Smooth muscle cell (in vitro differentiated cells): Measurements from ENCODE around the gene EGFR. TPM values are rescaled to one million over a fixed set of nuclear protein-coding genes. Genes with fewer than 3 reads are reported as not detected.

Experiments
- DNase-seq: peaks from one replicate; lab custom pipeline; 2025; ENCODE audit not compliant: unreplicated experiment; lab: John Stamatoyannopoulos, UW
- H2AFZ ChIP-seq: fragments of 200-600 bp; sonication (generic); 2 replicates; pipeline ENCODE4 v1.6.0; 2016; ENCODE audit warnings: antibody characterized with exemption, low read depth, mild to moderate bottlenecking
- H3F3A ChIP-seq: fragments of 200-600 bp; sonication (generic); 2 replicates; pipeline ENCODE4 v1.6.0; 2017; ENCODE audit warnings: antibody characterized with exemption, low read depth
- H3K27ac ChIP-seq: fragments of 200-600 bp; sonication (generic); 2 replicates; pipeline ENCODE4 v1.5.1; 2016; ENCODE audit warnings: low read depth, mild to moderate bottlenecking
- H3K27me3 ChIP-seq: fragments of 200-600 bp; sonication (generic); 2 replicates; pipeline ENCODE4 v1.6.1; 2016; ENCODE audit warnings: low read depth, mild to moderate bottlenecking
- H3K36me3 ChIP-seq: fragments of 200-600 bp; sonication (generic); 2 replicates; pipeline ENCODE4 v1.5.1; 2016; ENCODE audit warnings: low read depth
- H3K4me1 ChIP-seq: fragments of 200-600 bp; sonication (generic); 2 replicates; pipeline ENCODE4 v1.5.1; 2016; ENCODE audit warnings: low read depth
- H3K4me2 ChIP-seq: fragments of 200-600 bp; sonication (generic); 2 replicates; pipeline ENCODE4 v1.6.0; 2016; ENCODE audit warnings: mild to moderate bottlenecking
- H3K4me3 ChIP-seq: fragments of 200-600 bp; sonication (generic); 2 replicates; pipeline ENCODE4 v1.5.1; 2016; ENCODE audit warnings: mild to moderate bottlenecking
- H3K79me2 ChIP-seq: fragments of 200-600 bp; sonication (generic); 2 replicates; pipeline ENCODE4 v1.6.0; 2016; ENCODE audit warnings: low read depth, mild to moderate bottlenecking
- H3K9ac ChIP-seq: fragments of 200-600 bp; sonication (generic); 2 replicates; pipeline ENCODE4 v1.6.0; 2016; ENCODE audit warnings: low read depth
- H3K9me3 ChIP-seq: fragments of 200-600 bp; sonication (generic); replicated peaks from 2 replicates; pipeline ENCODE4 v1.5.1; 2016; ENCODE audit warnings: low read depth
- H4K20me1 ChIP-seq: fragments of 200-600 bp; sonication (generic); 2 replicates; pipeline ENCODE4 v1.6.0; 2016; ENCODE audit warnings: low read depth
- WGBS: methylation state at CpG from one replicate; pipeline ENCODE4 v1.1.7; 2016; ENCODE audit warnings: low lambda C conversion rate; 5-methylcytosine and 5-hydroxymethylcytosine counted together
- polyA plus RNA-seq: library from polyadenylated mRNA; unstranded; fragments of >200 nt; fragmentation: Nextera tagmentation; extraction: Ambion mirVana; gene quantifications from 2 replicates; pipeline ENCODE4 v1.2.1, GENCODE V29; 2016
- total RNA-seq: library from RNA; depleted of rRNA; stranded (reverse); fragments of >200 nt; gene quantifications from 2 replicates; pipeline ENCODE4 v1.2.3, GENCODE V29; 2014
- TF ChIP-seq, protein P1 (sequence below): fragments of 200-600 bp; sonication (generic); IDR thresholded peaks from 2 replicates; pipeline ENCODE4 v1.5.1; 2017; ENCODE audit warnings: borderline replicate concordance, mild to moderate bottlenecking, antibody characterized with exemption; ENCODE audit not compliant: insufficient read depth, poor library complexity, severe bottlenecking

EGFR gene
- total and polyA plus RNA-seq, 2 experiments from 2014 or later = 9.0 to 31.1 TPM

DNA sequence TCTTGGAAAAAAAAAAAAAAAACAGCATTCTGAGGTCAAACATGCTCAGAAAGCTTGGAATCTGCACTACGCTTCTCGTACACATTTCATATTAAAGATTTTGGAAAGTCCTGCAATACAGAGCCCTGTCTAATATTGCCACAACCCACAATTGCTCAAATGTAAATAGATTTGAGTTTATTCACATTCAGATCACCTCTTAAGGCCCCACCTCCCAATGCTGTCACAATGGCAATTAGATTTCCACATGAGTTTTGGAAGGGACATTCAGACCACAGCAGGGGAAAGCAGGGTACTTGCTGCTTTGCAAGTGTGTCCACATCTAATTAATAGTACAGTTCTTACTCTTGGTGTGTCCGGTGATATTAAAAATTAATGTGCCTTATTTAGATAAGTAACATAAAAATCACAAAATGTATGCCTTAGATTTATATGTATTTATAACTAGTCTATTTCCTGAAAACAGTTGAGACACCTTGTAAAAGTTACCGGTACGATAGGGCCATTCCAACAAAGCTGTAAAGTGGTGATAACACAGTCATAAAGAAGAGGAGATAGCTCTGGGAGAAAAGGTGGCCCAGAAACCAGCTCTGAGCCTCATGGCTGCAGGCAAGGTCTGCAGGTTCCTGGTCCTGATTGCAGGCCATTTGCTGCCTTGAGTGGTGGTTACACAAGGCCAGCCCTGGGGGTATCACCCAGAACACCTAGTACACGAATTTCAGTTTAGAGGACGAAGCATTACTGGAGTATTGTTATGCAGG lies 27.9 kb downstream of the EGFR start:
- Histone ChIP-seq H3K79me2 (peaks cover 50% of the 10 kb centered on the region), H3K9ac (no peak overlapping the region), H3K27me3 (no peaks in the 10 kb centered on the region), H3K36me3 (no peaks in the 10 kb centered on the region), H2AFZ (no peak overlapping the region), H4K20me1 (no peaks in the 10 kb centered on the region), H3K4me3 (no peak overlapping the region), H3F3A (no peaks in the 10 kb centered on the region), H3K27ac (no peak overlapping the region), H3K4me2 (no peak overlapping the region), H3K9me3 (no peaks in the 10 kb centered on the region), H3K4me1 (no peaks in the 10 kb centered on the region)
- TF ChIP-seq, protein P1, sequence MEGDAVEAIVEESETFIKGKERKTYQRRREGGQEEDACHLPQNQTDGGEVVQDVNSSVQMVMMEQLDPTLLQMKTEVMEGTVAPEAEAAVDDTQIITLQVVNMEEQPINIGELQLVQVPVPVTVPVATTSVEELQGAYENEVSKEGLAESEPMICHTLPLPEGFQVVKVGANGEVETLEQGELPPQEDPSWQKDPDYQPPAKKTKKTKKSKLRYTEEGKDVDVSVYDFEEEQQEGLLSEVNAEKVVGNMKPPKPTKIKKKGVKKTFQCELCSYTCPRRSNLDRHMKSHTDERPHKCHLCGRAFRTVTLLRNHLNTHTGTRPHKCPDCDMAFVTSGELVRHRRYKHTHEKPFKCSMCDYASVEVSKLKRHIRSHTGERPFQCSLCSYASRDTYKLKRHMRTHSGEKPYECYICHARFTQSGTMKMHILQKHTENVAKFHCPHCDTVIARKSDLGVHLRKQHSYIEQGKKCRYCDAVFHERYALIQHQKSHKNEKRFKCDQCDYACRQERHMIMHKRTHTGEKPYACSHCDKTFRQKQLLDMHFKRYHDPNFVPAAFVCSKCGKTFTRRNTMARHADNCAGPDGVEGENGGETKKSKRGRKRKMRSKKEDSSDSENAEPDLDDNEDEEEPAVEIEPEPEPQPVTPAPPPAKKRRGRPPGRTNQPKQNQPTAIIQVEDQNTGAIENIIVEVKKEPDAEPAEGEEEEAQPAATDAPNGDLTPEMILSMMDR = no peak
- DNase-seq = no peak
- 72% methylated on average over 7 of the region's 7 CpGs for WGBS

DNA sequence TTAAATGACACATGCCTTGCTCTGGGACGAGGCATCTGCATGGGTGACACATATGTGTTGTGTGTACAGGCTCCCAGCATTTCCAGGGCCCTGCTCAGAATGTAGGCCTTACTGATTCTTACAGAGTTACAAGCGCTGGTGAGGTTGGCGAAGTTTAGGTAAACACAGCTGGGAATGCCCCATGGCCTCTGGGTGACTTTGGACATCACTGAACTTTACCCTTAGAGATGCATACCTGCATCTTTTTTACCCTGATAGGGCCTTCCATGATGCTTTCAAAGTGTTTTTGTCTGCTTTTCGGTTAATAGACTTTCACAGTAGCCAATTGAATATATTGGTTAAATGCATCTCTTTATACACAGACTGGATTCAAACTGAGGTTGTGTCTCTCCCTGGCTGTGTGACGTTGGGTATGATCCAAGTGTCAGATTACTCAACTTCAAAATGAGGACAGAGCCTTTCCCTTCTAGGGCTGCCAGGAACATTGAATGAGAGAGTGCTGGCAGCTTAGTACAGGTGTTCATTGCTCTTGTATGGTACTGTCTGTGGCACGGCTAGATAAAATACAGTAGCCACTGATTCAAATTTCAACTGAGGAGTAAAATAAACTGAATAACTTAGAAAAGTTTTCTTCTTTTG lies 29.5 kb downstream of the EGFR start:
- Histone ChIP-seq H3K4me1 (no peaks in the 10 kb centered on the region), H3K4me2 (no peak overlapping the region), H3K9ac (no peak overlapping the region), H3K27me3 (no peaks in the 10 kb centered on the region), H2AFZ (no peak overlapping the region), H3K79me2 (peaks cover 42% of the 10 kb centered on the region), H3F3A (peaks cover 4% of the 10 kb centered on the region), H3K9me3 (no peaks in the 10 kb centered on the region), H3K36me3 (no peaks in the 10 kb centered on the region), H4K20me1 (no peaks in the 10 kb centered on the region), H3K27ac (no peak overlapping the region), H3K4me3 (no peak overlapping the region)
- WGBS = 93% methylated on average over 6 of the region's 6 CpGs
- no peak for DNase-seq
- TF ChIP-seq, protein P1 = no peak

DNA sequence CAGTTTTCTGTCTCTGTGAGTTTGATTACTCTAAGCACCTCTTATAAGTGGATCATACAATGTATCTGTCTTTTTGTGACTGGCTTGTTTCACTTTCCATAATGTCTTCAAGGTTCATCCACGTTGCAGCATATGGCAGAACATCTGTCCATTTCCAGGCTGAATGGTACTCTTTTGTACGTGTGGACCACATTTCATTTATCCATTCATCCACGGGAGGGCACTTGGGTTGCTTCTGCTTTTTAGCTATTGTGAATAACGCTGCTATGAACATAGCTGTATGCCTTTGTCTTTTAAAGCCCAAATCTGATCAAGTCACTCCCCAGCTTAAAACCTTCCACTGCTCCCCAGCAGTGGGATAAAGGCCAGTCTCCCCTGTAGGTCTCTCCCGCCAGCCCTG lies 31.5 kb downstream of the EGFR start:
- peaks cover 4% of the 10 kb centered on the region for H3F3A ChIP-seq
- no peak overlapping the region for H3K9ac ChIP-seq
- TF ChIP-seq, protein P1 = no peak
- WGBS = 87% methylated on average over 5 of the region's 5 CpGs
- no peak overlapping the region for H3K27ac ChIP-seq
- peaks cover 34% of the 10 kb centered on the region for H3K79me2 ChIP-seq
- no peak for DNase-seq
- H2AFZ ChIP-seq = no peak overlapping the region
- H3K4me1 ChIP-seq = peaks cover 3% of the 10 kb centered on the region
- no peaks in the 10 kb centered on the region for H3K36me3 ChIP-seq
- H4K20me1 ChIP-seq = no peaks in the 10 kb centered on the region
- no peak overlapping the region for H3K4me2 ChIP-seq
- no peaks in the 10 kb centered on the region for H3K9me3 ChIP-seq
- no peaks in the 10 kb centered on the region for H3K27me3 ChIP-seq
- no peak overlapping the region for H3K4me3 ChIP-seq

DNA sequence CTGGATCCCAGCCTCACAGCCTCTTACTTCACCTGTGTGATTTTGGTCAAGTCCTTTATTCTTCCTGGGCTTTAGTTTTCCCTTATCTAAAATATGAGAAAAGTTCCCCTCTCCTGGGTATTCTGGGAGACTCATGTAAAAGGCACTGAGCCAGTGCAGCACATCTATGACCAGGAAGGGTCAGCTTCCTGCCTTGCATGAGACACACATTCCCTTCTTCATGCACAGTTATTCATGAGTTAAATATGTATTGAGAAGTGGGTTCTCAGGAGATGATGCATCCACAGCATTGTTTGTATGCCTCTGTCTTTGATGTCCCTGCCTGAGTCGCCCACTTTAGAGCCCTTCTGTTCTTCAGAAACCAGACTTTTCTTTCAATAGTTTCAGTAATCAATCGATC lies 33.3 kb downstream of the EGFR start:
- Histone ChIP-seq H3K4me2 (peak overlapping the region; percentile 68), H3K27me3 (no peaks in the 10 kb centered on the region), H4K20me1 (no peaks in the 10 kb centered on the region), H3F3A (peaks cover 4% of the 10 kb centered on the region), H3K9ac (peak overlapping the region; percentile 75), H3K27ac (peak overlapping the region; percentile 94), H2AFZ (no peak overlapping the region), H3K36me3 (no peaks in the 10 kb centered on the region), H3K4me1 (peaks cover 3% of the 10 kb centered on the region), H3K9me3 (no peaks in the 10 kb centered on the region), H3K79me2 (peaks cover 27% of the 10 kb centered on the region), H3K4me3 (no peak overlapping the region)
- TF ChIP-seq, protein P1 = no peak
- WGBS = 82% methylated on average over 2 of the region's 2 CpGs
- DNase-seq = no peak
